Measurements from ENCODE around the gene PRKN.

- TF ChIP-seq ZNF639 (tag by site-specific recombination; IDR thresholded peaks at IDR 0.05) = no peak
- no peak for TF ChIP-seq CTCF (tag by site-specific recombination; IDR thresholded peaks at IDR 0.05)
- TF ChIP-seq GLIS2 (tag by site-specific recombination; IDR thresholded peaks at IDR 0.05) = no peak
- no peak for TF ChIP-seq ZNF449 (tag by site-specific recombination; IDR thresholded peaks at IDR 0.05)
- TF ChIP-seq OSR2 (tag by site-specific recombination; IDR thresholded peaks at IDR 0.05) = no peak
- no peak for TF ChIP-seq PBX3 (CRISPR knock-in tag; IDR thresholded peaks at IDR 0.05)
- TF ChIP-seq PRDM1 (tag by site-specific recombination; IDR thresholded peaks at IDR 0.05) = no peak
- no peak for TF ChIP-seq SP2 (tag by site-specific recombination; IDR thresholded peaks at IDR 0.05)
- no peak for TF ChIP-seq ZNF501 (tag by site-specific recombination; IDR thresholded peaks at IDR 0.05)
- no peak for TF ChIP-seq HOXA7 (CRISPR knock-in tag; IDR thresholded peaks at IDR 0.05; ENCODE audit: borderline replicate concordance)
- TF ChIP-seq ZXDB (tag by site-specific recombination; IDR thresholded peaks at IDR 0.05) = no peak
Observed at GRCh38 chr6:162292915-162293314, 434.7 kb downstream of the PRKN start.
